ENCODE measurements around the gene CYP2E1.
"Not testable (repeated sequence)": the region's sequence is repeated elsewhere in the genome, so short reads cannot be mapped to it uniquely, and the experiment has no call there.

CYP2E1 gene

GRCh38 chr10:133526957-133527588, at the start of gene CYP2E1:
TSS of gene CYP2E1 (plus strand) at chr10:133527363. CDS start at chr10:133527396, 33 bp downstream.
- no peak for DNase-seq (ENCODE audit: low read depth)

GRCh38 chr10:133481086-133481643, 46.0 kb upstream of the CYP2E1 start:
- DNase-seq (ENCODE audit: low read depth): no peak

GRCh38 chr10:133481657-133482056, 45.5 kb upstream of the CYP2E1 start:
- no peak for DNase-seq (ENCODE audit: low read depth)

- no peak for DNase-seq (ENCODE audit: low read depth)
Measured at GRCh38 chr10:133484818-133485217, 42.3 kb upstream of the CYP2E1 start.

GRCh38 chr10:133487085-133487484, 40.1 kb upstream of the CYP2E1 start:
- no peak for DNase-seq (ENCODE audit: low read depth)

- DNase-seq (ENCODE audit: low read depth): no peak
Measured at GRCh38 chr10:133488354-133488753, 38.8 kb upstream of the CYP2E1 start.

GRCh38 chr10:133489816-133490588, 37.2 kb upstream of the CYP2E1 start:
- no peak for DNase-seq (ENCODE audit: low read depth)

GRCh38 chr10:133493562-133493961, 33.6 kb upstream of the CYP2E1 start:
- not testable (repeated sequence) for DNase-seq (ENCODE audit: low read depth)

GRCh38 chr10:133497363-133497762, 29.8 kb upstream of the CYP2E1 start:
- DNase-seq (ENCODE audit: low read depth): peak; percentile 6

- DNase-seq (ENCODE audit: low read depth): not testable (repeated sequence)
Measured at GRCh38 chr10:133499176-133499575, 28.0 kb upstream of the CYP2E1 start.

GRCh38 chr10:133500897-133501296, 26.3 kb upstream of the CYP2E1 start:
- not testable (repeated sequence) for DNase-seq (ENCODE audit: low read depth)

GRCh38 chr10:133509700-133510099, 17.5 kb upstream of the CYP2E1 start:
- no peak for DNase-seq (ENCODE audit: low read depth)

GRCh38 chr10:133511408-133511807, 15.8 kb upstream of the CYP2E1 start:
- no peak for DNase-seq (ENCODE audit: low read depth)

- DNase-seq (ENCODE audit: low read depth): no peak
Measured at GRCh38 chr10:133511907-133512528, 15.1 kb upstream of the CYP2E1 start.

- DNase-seq (ENCODE audit: low read depth): no peak
Measured at GRCh38 chr10:133515471-133515870, 11.7 kb upstream of the CYP2E1 start.

- no peak for DNase-seq (ENCODE audit: low read depth)
Measured at GRCh38 chr10:133516057-133516456, 11.1 kb upstream of the CYP2E1 start.

- DNase-seq (ENCODE audit: low read depth): not testable (repeated sequence)
Measured at GRCh38 chr10:133518517-133518916, 8.6 kb upstream of the CYP2E1 start.

- peak; percentile 21 for DNase-seq (ENCODE audit: low read depth)
Measured at GRCh38 chr10:133520193-133520738, 6.9 kb upstream of the CYP2E1 start.

- DNase-seq (ENCODE audit: low read depth): no peak
Measured at GRCh38 chr10:133523631-133524203, 3.4 kb upstream of the CYP2E1 start.

- DNase-seq (ENCODE audit: low read depth): no peak
Measured at GRCh38 chr10:133525444-133525843, 1.7 kb upstream of the CYP2E1 start.

GRCh38 chr10:133527771-133528271, 658 bp downstream of the CYP2E1 start:
- no peak for DNase-seq (ENCODE audit: low read depth)

GRCh38 chr10:133528296-133528844, 1.2 kb downstream of the CYP2E1 start:
- no peak for DNase-seq (ENCODE audit: low read depth)
